ENCODE results near the gene MRC1. TPM values are rescaled to one million over a fixed set of nuclear protein-coding genes. Genes with fewer than 3 reads are reported as not detected.

Gene MRC1
- polyA plus RNA-seq, 1 experiment, result not detected

- Histone ChIP-seq H3K4me3 (ENCODE audit: low read depth, low read length) (no peak overlapping the region), H3K36me3 (ENCODE audit: control insufficient read depth, insufficient read depth, low read length) (no peaks in the 10 kb centered on the region), H3K27me3 (ENCODE audit: control insufficient read depth, insufficient read depth, low read length) (no peaks in the 10 kb centered on the region)
- no peak for TF ChIP-seq CTCF (IDR thresholded peaks at IDR 0.05; ENCODE audit: insufficient read depth, low read depth, low read length)
- DNase-seq (ENCODE audit: low read depth), result peak; percentile 93
- CTCF ChIA-PET, result interaction anchor here (0.5 to 1.0 kb wide), 2 partner anchors 49 to 1004 kb away, joined by 3 to 4 read pairs; no protein-coding TSS in a partner anchor
- POLR2A ChIA-PET, result interaction anchor here (0.5 to 0.6 kb wide), 2 partner anchors 36 to 290 kb away, joined by 4 to 12 read pairs; no protein-coding TSS in a partner anchor
Observed at GRCh38 chr10:17787087-17787961, 21.8 kb upstream of the MRC1 start.

GRCh38 chr10:17788646-17789045 is 20.5 kb upstream of the MRC1 start:
- H3K27me3 ChIP-seq (ENCODE audit: control insufficient read depth, insufficient read depth, low read length), result no peaks in the 10 kb centered on the region
- no peak for TF ChIP-seq CTCF (IDR thresholded peaks at IDR 0.05; ENCODE audit: insufficient read depth, low read depth, low read length)
- POLR2A ChIA-PET, result no interaction called here
- DNase-seq (ENCODE audit: low read depth), result no peak
- H3K4me3 ChIP-seq (ENCODE audit: low read depth, low read length), result no peak overlapping the region
- H3K36me3 ChIP-seq (ENCODE audit: control insufficient read depth, insufficient read depth, low read length), result no peaks in the 10 kb centered on the region
- CTCF ChIA-PET, result interaction anchor here (1.0 kb wide), 1 partner anchor 51 kb away, joined by 3 read pairs; no protein-coding TSS in a partner anchor

GRCh38 chr10:17789396-17789795 is 19.8 kb upstream of the MRC1 start:
- POLR2A ChIA-PET, result no interaction called here

GRCh38 chr10:17790651-17791050 is 18.5 kb upstream of the MRC1 start:
- POLR2A ChIA-PET, result no interaction called here
- H3K36me3 ChIP-seq (ENCODE audit: control insufficient read depth, insufficient read depth, low read length), result no peaks in the 10 kb centered on the region
- no peaks in the 10 kb centered on the region for H3K27me3 ChIP-seq (ENCODE audit: control insufficient read depth, insufficient read depth, low read length)
- no peak for TF ChIP-seq CTCF (IDR thresholded peaks at IDR 0.05; ENCODE audit: insufficient read depth, low read depth, low read length)
- no peak for DNase-seq (ENCODE audit: low read depth)
- H3K4me3 ChIP-seq (ENCODE audit: low read depth, low read length), result no peak overlapping the region
- CTCF ChIA-PET, result no interaction called here

More at GRCh38 chr10:17789396-17789795, 19.8 kb upstream of the MRC1 start:
- TF ChIP-seq CTCF (IDR thresholded peaks at IDR 0.05; ENCODE audit: insufficient read depth, low read depth, low read length), result no peak
- no peak for DNase-seq (ENCODE audit: low read depth)
- no peaks in the 10 kb centered on the region for H3K27me3 ChIP-seq (ENCODE audit: control insufficient read depth, insufficient read depth, low read length)
- no peak overlapping the region for H3K4me3 ChIP-seq (ENCODE audit: low read depth, low read length)
- CTCF ChIA-PET, result interaction anchor here (0.6 kb wide), 1 partner anchor 15 kb away, joined by 4 read pairs; no protein-coding TSS in a partner anchor
- H3K36me3 ChIP-seq (ENCODE audit: control insufficient read depth, insufficient read depth, low read length), result no peaks in the 10 kb centered on the region

GRCh38 chr10:17792991-17793390 is 16.2 kb upstream of the MRC1 start:
- TF ChIP-seq CTCF (IDR thresholded peaks at IDR 0.05; ENCODE audit: insufficient read depth, low read depth, low read length), result no peak
- ChIA-PET CTCF (interaction anchor here (1.0 to 1.4 kb wide), 5 partner anchors 8 to 58 kb away, joined by 3 to 4 read pairs (median 4); no protein-coding TSS in a partner anchor), POLR2A (no interaction called here)
- H3K27me3 ChIP-seq (ENCODE audit: control insufficient read depth, insufficient read depth, low read length), result no peaks in the 10 kb centered on the region
- DNase-seq (ENCODE audit: low read depth), result no peak
- H3K4me3 ChIP-seq (ENCODE audit: low read depth, low read length), result no peak overlapping the region
- H3K36me3 ChIP-seq (ENCODE audit: control insufficient read depth, insufficient read depth, low read length), result no peaks in the 10 kb centered on the region
